GM18873 (cell line): ENCODE results near the gene TMSB15B.
"Not testable (repeated sequence)": the region's sequence is repeated elsewhere in the genome, so short reads cannot be mapped to it uniquely, and the experiment has no call there.

Experiments used
- ATAC-seq: cut with Tn5 transposase; IDR thresholded peaks from one replicate; pipeline ENCODE4 v1.9.1; 2021; ENCODE audit warnings: mild to moderate bottlenecking, moderate library complexity, moderate number of reproducible peaks; ENCODE audit not compliant: unreplicated experiment, low FRiP score

The TMSB15B gene

DNA sequence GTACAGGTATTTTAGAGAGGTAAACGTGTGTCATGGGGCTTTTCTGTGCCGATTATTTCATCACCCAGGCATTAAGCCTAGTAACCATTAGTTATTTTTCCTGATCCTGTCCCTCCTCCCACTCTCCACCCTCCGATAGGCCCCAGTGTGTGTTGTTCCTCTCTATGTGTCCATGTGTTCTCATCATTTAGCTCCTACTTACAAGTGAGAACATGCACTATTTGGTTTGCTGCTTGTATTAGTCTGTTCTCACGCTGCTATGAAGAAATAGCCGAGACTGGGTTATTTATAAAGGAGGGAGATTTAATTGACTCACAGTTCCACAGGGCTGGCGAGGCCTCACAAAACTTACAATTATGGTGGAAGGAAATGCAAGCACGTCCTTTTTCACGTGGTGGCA, 53.1 kb downstream of the TMSB15B start:
- not testable (repeated sequence) for ATAC-seq
